ENCODE data around the gene ILKAP. TPM values are rescaled to one million over a fixed set of nuclear protein-coding genes. Genes with fewer than 3 reads are reported as not detected.

Gene ILKAP
- total RNA-seq, 4 donors from 2014 or later: 36.3 to 82.6 (median 49.6) TPM

- TF ChIP-seq POLR2A (IDR thresholded peaks at IDR 0.05) (no peak), EP300 (IDR thresholded peaks at IDR 0.05) (no peak), POLR2AphosphoS5 (IDR thresholded peaks at IDR 0.05) (no peak), CTCF (IDR thresholded peaks at IDR 0.05) (no peak)
- Histone ChIP-seq H3K4me3 (no peak overlapping the region), H3K27ac (no peak overlapping the region), H3K9me3 (no peaks in the 10 kb centered on the region), H3K27me3 (no peaks in the 10 kb centered on the region), H3K4me1 (no peaks in the 10 kb centered on the region), H3K36me3 (no peaks in the 10 kb centered on the region)
- no peak for DNase-seq (ENCODE audit: low spot score in 2 of 2)
- WGBS: 93% methylated on average over 29 of the region's 29 CpGs
Measured at GRCh38 chr2:238224356-238225035, 21.0 kb upstream of the ILKAP start.

GRCh38 chr2:238220892-238221521, 17.5 kb upstream of the ILKAP start:
- Histone ChIP-seq H3K9me3 (no peaks in the 10 kb centered on the region), H3K4me3 (no peak overlapping the region), H3K36me3 (no peaks in the 10 kb centered on the region), H3K27ac (no peak overlapping the region), H3K4me1 (no peaks in the 10 kb centered on the region), H3K27me3 (no peaks in the 10 kb centered on the region)
- TF ChIP-seq EP300 (IDR thresholded peaks at IDR 0.05) (no peak), POLR2AphosphoS5 (IDR thresholded peaks at IDR 0.05) (no peak), CTCF (IDR thresholded peaks at IDR 0.05) (no peak), POLR2A (IDR thresholded peaks at IDR 0.05) (no peak)
- 62% methylated on average over 4 of the region's 23 CpGs for WGBS
- DNase-seq (ENCODE audit: low spot score in 2 of 2): no peak

GRCh38 chr2:238220274-238220891, 16.9 kb upstream of the ILKAP start:
- Histone ChIP-seq H3K27ac (no peak overlapping the region), H3K27me3 (no peaks in the 10 kb centered on the region), H3K4me1 (no peaks in the 10 kb centered on the region), H3K9me3 (no peaks in the 10 kb centered on the region), H3K4me3 (no peak overlapping the region), H3K36me3 (no peaks in the 10 kb centered on the region)
- 86% methylated on average over 9 of the region's 10 CpGs for WGBS
- TF ChIP-seq EP300 (IDR thresholded peaks at IDR 0.05) (no peak), POLR2AphosphoS5 (IDR thresholded peaks at IDR 0.05) (no peak), POLR2A (IDR thresholded peaks at IDR 0.05) (no peak), CTCF (IDR thresholded peaks at IDR 0.05) (no peak)
- DNase-seq (ENCODE audit: low spot score in 2 of 2): no peak

- no peak for DNase-seq (ENCODE audit: low spot score in 2 of 2)
- WGBS: 67% methylated on average over 1 of the region's 2 CpGs
- Histone ChIP-seq H3K9me3 (no peaks in the 10 kb centered on the region), H3K27me3 (no peaks in the 10 kb centered on the region), H3K4me1 (no peaks in the 10 kb centered on the region), H3K36me3 (no peaks in the 10 kb centered on the region), H3K4me3 (no peak overlapping the region), H3K27ac (no peak overlapping the region)
- TF ChIP-seq POLR2AphosphoS5 (IDR thresholded peaks at IDR 0.05) (no peak), EP300 (IDR thresholded peaks at IDR 0.05) (no peak), POLR2A (IDR thresholded peaks at IDR 0.05) (no peak), CTCF (IDR thresholded peaks at IDR 0.05) (no peak)
Measured at GRCh38 chr2:238216651-238217184, 13.2 kb upstream of the ILKAP start.

- Histone ChIP-seq H3K4me1 (peaks cover 13% of the 10 kb centered on the region), H3K4me3 (no peak overlapping the region), H3K27ac (no peak overlapping the region), H3K9me3 (no peaks in the 10 kb centered on the region), H3K27me3 (no peaks in the 10 kb centered on the region), H3K36me3 (no peaks in the 10 kb centered on the region)
- no peak for DNase-seq (ENCODE audit: low spot score in 2 of 2)
- TF ChIP-seq CTCF (IDR thresholded peaks at IDR 0.05): no peak
- 67% methylated on average over 7 of the region's 7 CpGs for WGBS
Measured at GRCh38 chr2:238207006-238207405, 3.5 kb upstream of the ILKAP start.
